ENCODE results near the gene RIPOR2.
"Not testable (repeated sequence)": the region's sequence is repeated elsewhere in the genome, so short reads cannot be mapped to it uniquely, and the experiment has no call there.

Gene RIPOR2

DNA sequence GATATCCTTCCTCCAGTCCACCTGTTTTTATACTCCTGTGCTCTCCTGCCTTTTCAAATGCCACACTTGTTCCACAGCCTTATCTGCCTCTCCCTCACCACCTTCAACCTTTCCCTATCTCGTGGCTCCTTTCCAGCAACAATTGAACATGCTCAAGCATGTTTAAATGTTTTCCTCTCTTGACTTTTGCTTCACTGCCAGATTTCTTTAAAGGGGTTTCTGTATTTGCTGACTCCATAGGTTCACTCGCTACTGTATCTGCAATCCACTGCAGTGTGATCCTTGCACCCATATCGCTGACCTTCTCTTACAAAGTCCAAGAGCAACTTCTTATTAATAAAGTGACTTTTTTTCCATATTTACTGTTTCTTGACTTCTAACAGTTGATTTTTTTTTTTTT, 172.2 kb downstream of the RIPOR2 start:
- DNase-seq (ENCODE audit: low spot score), result no peak

DNA sequence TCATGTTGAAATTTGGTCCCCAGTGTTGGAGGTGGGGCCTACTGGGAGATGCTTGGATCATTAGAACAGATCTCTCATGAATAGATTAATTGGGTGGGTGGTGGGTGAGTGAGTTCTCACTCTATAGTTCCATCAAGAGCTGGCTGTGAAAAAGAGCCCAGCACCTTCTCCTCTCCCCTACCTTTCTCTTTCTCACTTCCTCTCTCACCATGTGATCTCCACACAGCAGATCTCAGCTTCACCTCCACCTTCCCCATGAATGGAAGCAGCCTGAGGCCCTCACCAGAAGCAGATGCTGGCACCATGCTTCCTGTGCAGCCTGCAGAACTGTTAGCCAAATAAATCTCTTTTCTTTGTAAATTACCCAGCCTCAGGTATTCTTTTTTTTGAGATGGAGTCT, 173.9 kb downstream of the RIPOR2 start:
- DNase-seq (ENCODE audit: low spot score), result no peak

DNA sequence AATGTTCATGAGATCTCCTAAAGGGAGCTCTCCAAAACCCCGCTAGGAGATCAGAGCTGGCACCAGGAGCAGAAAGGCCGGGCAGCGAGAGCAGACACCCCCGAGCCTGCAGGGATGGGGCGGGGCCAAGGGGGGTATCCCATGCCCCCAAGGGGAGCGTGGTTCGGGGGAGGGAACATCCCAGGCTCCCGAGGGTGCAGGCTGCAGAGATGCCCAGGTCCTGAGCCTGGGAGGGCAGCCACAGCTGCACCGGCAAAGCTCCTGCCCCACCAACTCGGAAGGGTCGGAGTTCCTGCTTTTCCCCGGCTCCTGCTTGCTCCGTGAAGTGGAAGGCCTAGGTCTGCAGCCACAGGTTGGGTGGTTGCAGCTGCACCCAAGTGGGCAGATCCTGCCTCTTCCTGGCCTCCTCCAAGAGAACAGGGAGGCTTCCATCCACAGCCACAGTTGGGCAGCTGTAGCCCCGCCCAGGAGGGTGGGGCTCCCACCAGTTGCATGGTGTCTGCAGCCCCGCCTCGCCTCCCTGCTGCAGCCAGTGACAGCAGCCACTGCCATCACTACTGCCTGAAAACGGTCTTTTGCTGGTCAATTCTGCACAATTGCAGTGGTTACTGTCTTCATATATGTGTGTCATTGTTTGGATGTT, 174.4 kb downstream of the RIPOR2 start:
- no peak for DNase-seq (ENCODE audit: low spot score)

DNA sequence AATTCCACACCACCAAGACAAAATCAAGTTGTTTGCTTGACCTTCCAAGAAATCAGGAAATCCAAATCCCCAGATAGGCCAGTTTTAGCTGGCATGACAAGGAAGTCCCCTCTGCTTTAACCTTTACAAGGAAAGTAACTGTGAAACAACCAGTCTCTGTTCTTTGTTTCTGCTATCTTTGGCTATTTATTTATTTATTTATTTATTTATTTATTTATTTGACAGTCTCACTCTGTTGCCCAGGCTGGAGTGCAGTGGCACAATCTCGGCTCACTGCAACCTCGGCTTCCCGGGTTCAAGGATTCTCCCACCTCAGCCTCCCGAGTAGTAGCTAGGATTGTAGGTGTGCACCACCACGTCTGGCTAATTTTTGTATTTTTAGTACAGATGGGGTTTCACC, 175.6 kb downstream of the RIPOR2 start:
- DNase-seq (ENCODE audit: low spot score), result no peak

DNA sequence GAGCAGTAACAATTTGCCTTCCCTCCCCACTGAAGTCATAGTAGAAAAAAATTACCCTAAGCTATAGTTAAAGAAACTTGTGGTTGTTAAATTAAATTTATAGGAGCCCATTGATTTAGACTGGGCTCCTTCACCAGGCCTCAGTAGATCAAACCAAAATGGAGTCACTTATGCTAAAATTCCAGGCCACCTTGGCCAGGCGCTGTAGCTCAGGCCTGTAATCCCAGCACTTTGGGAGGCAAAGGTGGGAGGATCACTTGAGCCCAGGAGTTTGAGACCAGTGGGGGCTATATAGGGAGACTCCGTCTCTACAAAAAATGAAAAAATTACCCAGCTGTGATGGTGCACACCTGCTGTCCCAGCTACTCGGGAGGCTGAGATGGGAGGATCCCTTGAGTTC, 176.0 kb downstream of the RIPOR2 start:
- no peak for DNase-seq (ENCODE audit: low spot score)

DNA sequence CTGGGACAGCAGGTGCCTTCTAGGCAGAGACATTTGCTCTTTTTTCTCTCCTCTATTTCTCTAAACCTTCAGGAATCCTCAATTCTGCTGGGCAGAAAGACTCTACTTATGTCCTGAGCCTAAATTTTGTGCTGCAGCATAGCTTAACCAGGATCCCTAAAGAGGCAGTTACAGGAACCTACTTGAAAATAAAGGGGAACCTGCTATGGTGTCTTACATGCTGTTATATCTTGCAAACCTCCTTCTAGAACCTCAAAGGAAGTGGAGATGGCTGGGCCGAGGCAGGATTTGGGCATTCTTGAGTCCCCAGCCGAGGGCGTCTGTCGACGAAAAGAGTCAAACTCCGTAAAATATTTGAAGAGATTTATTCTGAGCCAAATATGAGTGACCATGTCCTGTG, 178.1 kb downstream of the RIPOR2 start:
- no peak for DNase-seq (ENCODE audit: low spot score)

DNA sequence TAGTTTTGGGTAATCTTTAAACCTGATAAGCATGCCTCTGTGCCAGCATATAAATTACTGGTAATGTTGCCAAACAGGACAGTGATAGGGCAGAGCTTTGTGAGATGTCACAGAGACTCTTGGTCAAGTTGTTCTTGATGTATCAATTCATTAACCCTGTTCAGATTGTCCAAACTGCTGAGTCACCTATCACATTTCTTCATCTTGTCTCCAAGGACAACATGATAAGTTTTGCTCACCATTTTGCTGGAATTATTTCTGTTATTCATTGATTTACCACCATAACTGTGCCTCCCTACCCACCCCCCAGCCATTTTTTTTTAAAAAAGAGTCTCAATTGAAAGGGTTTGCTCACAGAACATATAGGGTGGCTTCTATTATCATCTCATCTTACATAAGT, 180.5 kb downstream of the RIPOR2 start:
- DNase-seq (ENCODE audit: low spot score), result no peak

DNA sequence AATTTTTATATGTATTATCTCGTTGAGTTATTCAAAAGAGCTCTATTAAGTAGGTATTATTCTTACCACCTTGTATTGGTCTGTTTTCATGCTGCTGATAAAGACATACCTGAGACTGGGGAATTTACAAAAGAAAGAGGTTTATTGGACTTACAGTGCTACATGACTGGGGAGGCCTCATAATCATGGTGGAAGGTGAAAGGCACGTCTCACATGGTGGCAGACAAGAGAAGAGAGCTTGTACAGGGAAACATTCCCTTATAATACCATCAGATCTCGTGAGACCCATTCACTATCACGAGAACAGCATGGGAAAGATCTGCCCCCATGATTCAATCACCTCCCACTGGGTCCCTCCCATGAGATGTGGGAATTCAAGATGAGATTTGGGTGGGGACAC, 181.4 kb downstream of the RIPOR2 start:
- DNase-seq (ENCODE audit: low spot score), result not testable (repeated sequence)
